GM12878 (cell line): Measurements from ENCODE around the gene EIF5. TPM values are rescaled to one million over a fixed set of nuclear protein-coding genes. Genes with fewer than 3 reads are reported as not detected.

Experiments
- ATF2 ChIP-seq: IDR thresholded peaks from 2 replicates; pipeline ENCODE4 v1.6.1; 2012; ENCODE audit warnings: low read length, inconsistent platforms
- EED ChIP-seq: sonication (generic); IDR thresholded peaks from 2 replicates; pipeline ENCODE4 v1.6.1; 2016; ENCODE audit warnings: antibody characterized with exemption, low read depth
- FOXK2 ChIP-seq: fragments of 450-650 bp; IDR thresholded peaks from 2 replicates; pipeline ENCODE4 v1.6.1; 2017; ENCODE audit warnings: mild to moderate bottlenecking, moderate library complexity
- IRF5 ChIP-seq: fragments of 450-650 bp; IDR thresholded peaks from 2 replicates; pipeline ENCODE4 v1.6.1; 2017; ENCODE audit warnings: borderline replicate concordance
- NFYA ChIP-seq: IDR thresholded peaks from 2 replicates; pipeline ENCODE4 v1.6.1; 2011; ENCODE audit warnings: low read depth, mild to moderate bottlenecking, low read length, improper control_type of control experiment, borderline replicate concordance
- NR2C1 ChIP-seq: fragments of 450-650 bp; IDR thresholded peaks from 2 replicates; pipeline ENCODE4 v1.6.1; 2017; ENCODE audit warnings: antibody characterized with exemption, mild to moderate bottlenecking, moderate library complexity
- POLR2AphosphoS5 ChIP-seq: IDR thresholded peaks from 2 replicates; pipeline ENCODE4 v1.6.1; 2011; ENCODE audit warnings: mild to moderate bottlenecking, low read length, inconsistent platforms
- REST ChIP-seq: IDR thresholded peaks from 2 replicates; pipeline ENCODE4 v1.6.1; 2012; ENCODE audit warnings: mild to moderate bottlenecking, low read depth, low read length
- RFX5 ChIP-seq: IDR thresholded peaks from 2 replicates; pipeline ENCODE4 v1.6.1; 2011; ENCODE audit warnings: low read depth, low read length, improper control_type of control experiment
- WRNIP1 ChIP-seq: IDR thresholded peaks from 2 replicates; pipeline ENCODE4 v1.6.1; 2011; ENCODE audit warnings: low read depth, low read length, improper control_type of control experiment, borderline replicate concordance
- YY1 ChIP-seq: IDR thresholded peaks from 2 replicates; pipeline ENCODE4 v1.6.1; 2011; ENCODE audit warnings: low read depth, mild to moderate bottlenecking, low read length
- ZNF622 ChIP-seq: fragments of 450-650 bp; IDR thresholded peaks from 2 replicates; pipeline ENCODE4 v1.6.1; 2017; ENCODE audit warnings: mild to moderate bottlenecking, inconsistent platforms
- ZZZ3 ChIP-seq: IDR thresholded peaks from 2 replicates; pipeline ENCODE4 v1.6.1; 2011; ENCODE audit warnings: low read depth; ENCODE audit not compliant: control insufficient read depth, insufficient read length
- polyA plus RNA-seq, 11 experiments: library from polyadenylated mRNA; depleted of rRNA in 4 of 11; unstranded in 6 of 11; stranded (reverse) in 5 of 11; fragments of >200 nt; fragmentation: Nextera tagmentation in 4 of 11; fragmentation: Illumina TruSeq in 1 of 11; extraction: Ambion mirVana in 4 of 11; extraction: Trizol in 1 of 11; gene quantifications; 1 replicate in 1 of 11; 2 replicates in 10 of 11; pipeline versions ENCODE4 v1.2.1 to v1.2.3, GENCODE V29; 2011 to 2016; ENCODE audit warnings: inconsistent platforms in 2 of 11, missing spikeins in 2 of 11, low read depth in 1 of 11
- total RNA-seq, 4 experiments: library from RNA; depleted of rRNA in 3 of 4; stranded (reverse); fragments of >200 nt in 3 of 4; fragmentation: Illumina TruSeq in 1 of 4; extraction: Trizol in 1 of 4; gene quantifications; 2 replicates each; pipeline versions ENCODE4 v1.2.1 to v1.2.3, GENCODE V29; 2013 to 2021
- TF ChIP-seq, protein P1 (sequence below): IDR thresholded peaks from 2 replicates; pipeline ENCODE4 v1.6.1; 2011; ENCODE audit warnings: low read depth, mild to moderate bottlenecking, low read length, moderate library complexity, borderline replicate concordance; ENCODE audit errors: extremely low read depth
- TF ChIP-seq, protein P2 (sequence below): fragments of 450-650 bp; IDR thresholded peaks from 2 replicates; pipeline ENCODE4 v1.6.1; 2016; ENCODE audit warnings: mild to moderate bottlenecking, moderate library complexity, borderline replicate concordance
- TF ChIP-seq, protein P3 (sequence below): IDR thresholded peaks from 2 replicates; pipeline ENCODE4 v1.6.1; 2011; ENCODE audit warnings: low read depth, low read length, improper control_type of control experiment, borderline replicate concordance

The EIF5 gene
- total and polyA plus RNA-seq, 10 of the 15 experiments (the other 5 are each of a cell fraction or from before 2014, with no cell fraction given): 51.2 to 360 (median 115) TPM

GRCh38 chr14:103292426-103293374, 41.3 kb upstream of the EIF5 start (continued):
- TF ChIP-seq, protein P1, sequence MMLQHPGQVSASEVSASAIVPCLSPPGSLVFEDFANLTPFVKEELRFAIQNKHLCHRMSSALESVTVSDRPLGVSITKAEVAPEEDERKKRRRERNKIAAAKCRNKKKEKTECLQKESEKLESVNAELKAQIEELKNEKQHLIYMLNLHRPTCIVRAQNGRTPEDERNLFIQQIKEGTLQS: no peak
- TF ChIP-seq RFX5 (0 out of 2 replicates have a peak, but pooled peaks have one; percentile 22), NFYA (no peak), EED (no peak), NR2C1 (no peak), YY1 (peak; percentile 83), ZNF622 (no peak), POLR2AphosphoS5 (no peak), ATF2 (no peak), FOXK2 (no peak), REST (no peak), IRF5 (no peak), ZZZ3 (no peak), WRNIP1 (no peak)
- TF ChIP-seq, protein P2, sequence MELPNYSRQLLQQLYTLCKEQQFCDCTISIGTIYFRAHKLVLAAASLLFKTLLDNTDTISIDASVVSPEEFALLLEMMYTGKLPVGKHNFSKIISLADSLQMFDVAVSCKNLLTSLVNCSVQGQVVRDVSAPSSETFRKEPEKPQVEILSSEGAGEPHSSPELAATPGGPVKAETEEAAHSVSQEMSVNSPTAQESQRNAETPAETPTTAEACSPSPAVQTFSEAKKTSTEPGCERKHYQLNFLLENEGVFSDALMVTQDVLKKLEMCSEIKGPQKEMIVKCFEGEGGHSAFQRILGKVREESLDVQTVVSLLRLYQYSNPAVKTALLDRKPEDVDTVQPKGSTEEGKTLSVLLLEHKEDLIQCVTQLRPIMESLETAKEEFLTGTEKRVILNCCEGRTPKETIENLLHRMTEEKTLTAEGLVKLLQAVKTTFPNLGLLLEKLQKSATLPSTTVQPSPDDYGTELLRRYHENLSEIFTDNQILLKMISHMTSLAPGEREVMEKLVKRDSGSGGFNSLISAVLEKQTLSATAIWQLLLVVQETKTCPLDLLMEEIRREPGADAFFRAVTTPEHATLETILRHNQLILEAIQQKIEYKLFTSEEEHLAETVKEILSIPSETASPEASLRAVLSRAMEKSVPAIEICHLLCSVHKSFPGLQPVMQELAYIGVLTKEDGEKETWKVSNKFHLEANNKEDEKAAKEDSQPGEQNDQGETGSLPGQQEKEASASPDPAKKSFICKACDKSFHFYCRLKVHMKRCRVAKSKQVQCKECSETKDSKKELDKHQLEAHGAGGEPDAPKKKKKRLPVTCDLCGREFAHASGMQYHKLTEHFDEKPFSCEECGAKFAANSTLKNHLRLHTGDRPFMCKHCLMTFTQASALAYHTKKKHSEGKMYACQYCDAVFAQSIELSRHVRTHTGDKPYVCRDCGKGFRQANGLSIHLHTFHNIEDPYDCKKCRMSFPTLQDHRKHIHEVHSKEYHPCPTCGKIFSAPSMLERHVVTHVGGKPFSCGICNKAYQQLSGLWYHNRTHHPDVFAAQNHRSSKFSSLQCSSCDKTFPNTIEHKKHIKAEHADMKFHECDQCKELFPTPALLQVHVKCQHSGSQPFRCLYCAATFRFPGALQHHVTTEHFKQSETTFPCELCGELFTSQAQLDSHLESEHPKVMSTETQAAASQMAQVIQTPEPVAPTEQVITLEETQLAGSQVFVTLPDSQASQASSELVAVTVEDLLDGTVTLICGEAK: no peak
- TF ChIP-seq, protein P3, sequence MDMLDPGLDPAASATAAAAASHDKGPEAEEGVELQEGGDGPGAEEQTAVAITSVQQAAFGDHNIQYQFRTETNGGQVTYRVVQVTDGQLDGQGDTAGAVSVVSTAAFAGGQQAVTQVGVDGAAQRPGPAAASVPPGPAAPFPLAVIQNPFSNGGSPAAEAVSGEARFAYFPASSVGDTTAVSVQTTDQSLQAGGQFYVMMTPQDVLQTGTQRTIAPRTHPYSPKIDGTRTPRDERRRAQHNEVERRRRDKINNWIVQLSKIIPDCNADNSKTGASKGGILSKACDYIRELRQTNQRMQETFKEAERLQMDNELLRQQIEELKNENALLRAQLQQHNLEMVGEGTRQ: no peak
